ENCODE measurements around the gene HUNK.

DNA sequence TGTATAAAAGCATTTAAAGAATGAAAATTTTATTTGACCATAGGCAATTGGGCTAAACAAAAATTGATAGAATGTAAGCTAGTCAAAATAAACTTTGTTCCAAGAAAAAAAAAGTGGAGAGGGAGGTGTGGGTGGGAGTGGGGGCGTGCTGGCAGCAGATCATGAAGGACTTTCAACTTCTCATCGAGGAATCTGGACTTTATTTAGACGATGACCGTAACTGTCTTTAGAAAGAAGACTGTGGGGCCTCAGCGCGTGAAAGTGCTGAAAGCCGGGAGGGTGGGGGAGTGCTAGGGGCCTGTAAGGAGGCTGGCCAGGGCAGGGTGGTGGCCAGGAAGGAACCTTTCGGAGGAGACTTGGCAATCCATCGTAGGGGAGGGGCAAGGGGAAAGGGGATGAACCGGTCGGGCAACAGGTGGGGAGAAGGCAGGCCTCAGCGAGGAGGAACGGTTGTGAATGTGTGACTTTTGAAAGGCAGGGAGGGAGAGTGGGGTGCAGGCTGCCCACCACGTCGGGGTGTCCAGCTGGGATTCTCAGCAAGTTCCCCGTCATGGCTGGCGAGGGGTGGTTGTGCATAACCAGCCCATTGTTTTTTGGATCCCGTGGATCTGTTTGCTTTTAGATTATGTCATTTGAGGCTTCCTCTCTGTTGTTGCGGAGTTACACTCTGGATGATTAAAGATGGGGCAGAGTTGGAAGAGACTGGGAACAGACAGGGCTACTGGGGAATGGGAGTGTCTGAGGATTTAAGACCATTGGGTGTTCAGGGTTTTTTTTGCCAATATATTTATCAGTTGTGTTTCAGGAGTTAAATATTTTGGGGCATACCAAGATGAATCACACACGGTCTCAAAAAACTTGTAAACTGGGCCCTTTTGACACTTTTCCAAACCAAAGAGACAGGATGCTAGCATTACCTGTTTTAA is 35.5 kb downstream of the HUNK start:
- TF ChIP-seq EP300 (IDR thresholded peaks at IDR 0.05; ENCODE audit: borderline replicate concordance): no peak
- TF ChIP-seq, protein P1, sequence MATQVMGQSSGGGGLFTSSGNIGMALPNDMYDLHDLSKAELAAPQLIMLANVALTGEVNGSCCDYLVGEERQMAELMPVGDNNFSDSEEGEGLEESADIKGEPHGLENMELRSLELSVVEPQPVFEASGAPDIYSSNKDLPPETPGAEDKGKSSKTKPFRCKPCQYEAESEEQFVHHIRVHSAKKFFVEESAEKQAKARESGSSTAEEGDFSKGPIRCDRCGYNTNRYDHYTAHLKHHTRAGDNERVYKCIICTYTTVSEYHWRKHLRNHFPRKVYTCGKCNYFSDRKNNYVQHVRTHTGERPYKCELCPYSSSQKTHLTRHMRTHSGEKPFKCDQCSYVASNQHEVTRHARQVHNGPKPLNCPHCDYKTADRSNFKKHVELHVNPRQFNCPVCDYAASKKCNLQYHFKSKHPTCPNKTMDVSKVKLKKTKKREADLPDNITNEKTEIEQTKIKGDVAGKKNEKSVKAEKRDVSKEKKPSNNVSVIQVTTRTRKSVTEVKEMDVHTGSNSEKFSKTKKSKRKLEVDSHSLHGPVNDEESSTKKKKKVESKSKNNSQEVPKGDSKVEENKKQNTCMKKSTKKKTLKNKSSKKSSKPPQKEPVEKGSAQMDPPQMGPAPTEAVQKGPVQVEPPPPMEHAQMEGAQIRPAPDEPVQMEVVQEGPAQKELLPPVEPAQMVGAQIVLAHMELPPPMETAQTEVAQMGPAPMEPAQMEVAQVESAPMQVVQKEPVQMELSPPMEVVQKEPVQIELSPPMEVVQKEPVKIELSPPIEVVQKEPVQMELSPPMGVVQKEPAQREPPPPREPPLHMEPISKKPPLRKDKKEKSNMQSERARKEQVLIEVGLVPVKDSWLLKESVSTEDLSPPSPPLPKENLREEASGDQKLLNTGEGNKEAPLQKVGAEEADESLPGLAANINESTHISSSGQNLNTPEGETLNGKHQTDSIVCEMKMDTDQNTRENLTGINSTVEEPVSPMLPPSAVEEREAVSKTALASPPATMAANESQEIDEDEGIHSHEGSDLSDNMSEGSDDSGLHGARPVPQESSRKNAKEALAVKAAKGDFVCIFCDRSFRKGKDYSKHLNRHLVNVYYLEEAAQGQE (IDR thresholded peaks at IDR 0.05; ENCODE audit: low read depth): no peak
- TF ChIP-seq YY1 (IDR thresholded peaks at IDR 0.05; ENCODE audit: low read depth): no peak
- TF ChIP-seq, protein P2, sequence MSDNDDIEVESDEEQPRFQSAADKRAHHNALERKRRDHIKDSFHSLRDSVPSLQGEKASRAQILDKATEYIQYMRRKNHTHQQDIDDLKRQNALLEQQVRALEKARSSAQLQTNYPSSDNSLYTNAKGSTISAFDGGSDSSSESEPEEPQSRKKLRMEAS (IDR thresholded peaks at IDR 0.05): peak; percentile 62
- no peak for TF ChIP-seq RAD21 (IDR thresholded peaks at IDR 0.05; ENCODE audit: low read depth)
- no peak for TF ChIP-seq ZBTB7A (IDR thresholded peaks at IDR 0.05; ENCODE audit: low read depth)
- no peak for TF ChIP-seq CEBPB (IDR thresholded peaks at IDR 0.05)
- peak; percentile 17; the same call in 1 of the 2 replicates for TF ChIP-seq TCF12 (IDR thresholded peaks at IDR 0.05; ENCODE audit: low read depth)
- TF ChIP-seq, protein P3, sequence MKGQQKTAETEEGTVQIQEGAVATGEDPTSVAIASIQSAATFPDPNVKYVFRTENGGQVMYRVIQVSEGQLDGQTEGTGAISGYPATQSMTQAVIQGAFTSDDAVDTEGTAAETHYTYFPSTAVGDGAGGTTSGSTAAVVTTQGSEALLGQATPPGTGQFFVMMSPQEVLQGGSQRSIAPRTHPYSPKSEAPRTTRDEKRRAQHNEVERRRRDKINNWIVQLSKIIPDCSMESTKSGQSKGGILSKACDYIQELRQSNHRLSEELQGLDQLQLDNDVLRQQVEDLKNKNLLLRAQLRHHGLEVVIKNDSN (IDR thresholded peaks at IDR 0.05): no peak
- TF ChIP-seq TEAD4 (IDR thresholded peaks at IDR 0.05): no peak
- TF ChIP-seq TAF1 (IDR thresholded peaks at IDR 0.05; ENCODE audit: low read depth): no peak
- TF ChIP-seq CREB1 (IDR thresholded peaks at IDR 0.05; ENCODE audit: low read depth): no peak
- peak; percentile 38; the same call in 1 of the 2 replicates for TF ChIP-seq NFIC (IDR thresholded peaks at IDR 0.05)
